Measurements from ENCODE around the gene RHOJ. TPM values are rescaled to one million over a fixed set of nuclear protein-coding genes. Genes with fewer than 3 reads are reported as not detected.

RHOJ gene
- total RNA-seq, 2 donors from 2014 or later, result not detected

DNA sequence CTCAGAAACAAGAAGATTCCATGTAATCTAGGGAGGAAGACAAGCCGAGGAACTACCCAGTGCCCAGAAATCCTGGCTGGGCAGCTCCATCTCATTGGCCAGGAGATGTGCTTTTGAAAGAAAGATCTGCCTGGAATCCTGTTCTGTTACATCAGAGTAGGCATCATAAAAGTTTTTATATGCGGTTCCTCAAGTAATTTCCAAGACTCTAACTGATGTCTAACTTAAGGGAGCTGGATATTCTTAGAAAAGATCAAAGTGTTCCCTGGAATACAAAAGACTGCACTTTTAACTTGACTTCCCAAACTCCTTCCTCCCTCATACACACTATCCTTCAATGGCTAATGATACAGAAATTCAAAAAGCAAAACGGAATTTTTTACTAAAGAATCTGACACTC, 16.3 kb downstream of the RHOJ start:
- H3K4me1 Mint-ChIP-seq, result peaks cover 2% of the 10 kb centered on the region
- Histone ChIP-seq H3K27me3 (ENCODE audit: control insufficient read depth, insufficient read depth, low read length, poor library complexity, severe bottlenecking) (no peaks in the 10 kb centered on the region), H3K9me3 (ENCODE audit: control insufficient read depth, low read length) (no peaks in the 10 kb centered on the region), H3K4me1 (ENCODE audit: control insufficient read depth, insufficient read depth, low read length) (no peaks in the 10 kb centered on the region), H3K4me3 (ENCODE audit: low read length) (no peak overlapping the region), H3K27ac (ENCODE audit: low read depth, low read length) (no peak overlapping the region), H3K36me3 (ENCODE audit: control insufficient read depth, insufficient read depth, low read length) (no peaks in the 10 kb centered on the region), H3K9ac (ENCODE audit: extremely low read depth, low read length, poor library complexity, severe bottlenecking) (no peak overlapping the region)
- no peaks in the 10 kb centered on the region for H3K36me3 Mint-ChIP-seq (ENCODE audit: low read depth)
- no peak overlapping the region for H3K27ac Mint-ChIP-seq
- DNase-seq, result no peak
- TF ChIP-seq CTCF (conservative IDR thresholded peaks at IDR 0.05), result no peak
- WGBS, 2 experiments (ENCODE audit: insufficient coverage in 1 of 2, insufficient read length in 1 of 2), result 80 to 93% methylated on average over 2 to 3 of the region's 3 CpGs
- H3K27me3 Mint-ChIP-seq (ENCODE audit: insufficient read depth), result no peaks in the 10 kb centered on the region
- H3K4me3 Mint-ChIP-seq, result no peak overlapping the region
- H3K9me3 Mint-ChIP-seq, result no peaks in the 10 kb centered on the region

DNA sequence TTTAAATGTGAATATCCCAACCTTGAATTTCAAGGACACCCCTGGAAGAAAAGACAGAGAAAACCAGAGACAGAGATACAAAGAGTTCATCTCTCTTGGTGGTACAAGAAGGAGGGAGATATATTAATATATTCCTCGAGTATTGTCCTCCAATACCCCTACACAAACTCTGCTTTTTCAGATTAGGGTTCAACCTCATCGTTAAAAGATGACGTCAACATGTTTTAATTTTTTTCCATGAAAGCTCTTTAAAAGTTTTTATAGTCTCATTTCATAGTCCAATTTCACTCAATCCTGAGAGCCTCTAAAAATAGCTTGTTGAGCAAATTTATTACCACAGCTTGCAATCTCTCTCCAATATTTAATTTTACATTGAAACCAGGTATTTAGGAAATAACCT, 19.4 kb downstream of the RHOJ start:
- no peak overlapping the region for H3K4me3 Mint-ChIP-seq

DNA sequence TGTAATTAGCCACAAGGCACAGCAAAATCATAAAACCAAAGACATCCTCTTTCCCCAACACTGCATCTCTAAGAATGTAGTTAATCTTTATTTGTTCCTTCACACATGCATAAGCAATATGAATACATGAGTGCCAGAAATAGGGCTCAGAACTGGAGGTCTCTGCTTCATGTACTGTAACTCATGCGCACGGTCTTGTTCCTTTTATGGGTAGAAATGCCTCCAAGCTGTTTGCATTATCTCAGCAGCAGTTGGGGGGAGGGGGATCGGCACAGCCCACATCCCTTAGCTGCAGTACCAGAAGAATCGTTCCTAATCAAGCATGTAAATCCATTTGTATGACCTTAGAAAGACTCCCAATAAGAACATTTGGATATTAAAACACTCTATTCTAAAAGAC, 20.0 kb downstream of the RHOJ start:
- Mint-ChIP-seq H3K9me3 (no peaks in the 10 kb centered on the region), H3K4me3 (no peak overlapping the region), H3K27me3 (ENCODE audit: insufficient read depth) (no peaks in the 10 kb centered on the region), H3K36me3 (ENCODE audit: low read depth) (no peaks in the 10 kb centered on the region), H3K4me1 (no peaks in the 10 kb centered on the region), H3K27ac (no peak overlapping the region)
- Histone ChIP-seq H3K27me3 (ENCODE audit: control insufficient read depth, insufficient read depth, low read length, poor library complexity, severe bottlenecking) (no peaks in the 10 kb centered on the region), H3K36me3 (ENCODE audit: control insufficient read depth, insufficient read depth, low read length) (no peaks in the 10 kb centered on the region), H3K4me1 (ENCODE audit: control insufficient read depth, insufficient read depth, low read length) (no peaks in the 10 kb centered on the region), H3K9me3 (ENCODE audit: control insufficient read depth, low read length) (no peaks in the 10 kb centered on the region), H3K9ac (ENCODE audit: extremely low read depth, low read length, poor library complexity, severe bottlenecking) (no peak overlapping the region), H3K27ac (ENCODE audit: low read depth, low read length) (no peak overlapping the region), H3K4me3 (ENCODE audit: low read length) (no peak overlapping the region)
- no peak for DNase-seq
- WGBS, 2 experiments (ENCODE audit: insufficient coverage in 1 of 2, insufficient read length in 1 of 2), result 93 to 100% methylated on average over 1 to 4 of the region's 4 CpGs
- TF ChIP-seq CTCF (conservative IDR thresholded peaks at IDR 0.05), result no peak

More for the DNA sequence above, 19.4 kb downstream of the RHOJ start:
- Histone ChIP-seq H3K4me1 (ENCODE audit: control insufficient read depth, insufficient read depth, low read length) (no peaks in the 10 kb centered on the region), H3K9ac (ENCODE audit: extremely low read depth, low read length, poor library complexity, severe bottlenecking) (no peak overlapping the region), H3K9me3 (ENCODE audit: control insufficient read depth, low read length) (no peaks in the 10 kb centered on the region), H3K36me3 (ENCODE audit: control insufficient read depth, insufficient read depth, low read length) (no peaks in the 10 kb centered on the region), H3K27ac (ENCODE audit: low read depth, low read length) (no peak overlapping the region), H3K4me3 (ENCODE audit: low read length) (no peak overlapping the region), H3K27me3 (ENCODE audit: control insufficient read depth, insufficient read depth, low read length, poor library complexity, severe bottlenecking) (no peaks in the 10 kb centered on the region)
- WGBS, 2 experiments (ENCODE audit: insufficient coverage in 1 of 2, insufficient read length in 1 of 2), result 88 to 93% methylated on average over 3 of the region's 3 CpGs
- Mint-ChIP-seq H3K27me3 (ENCODE audit: insufficient read depth) (no peaks in the 10 kb centered on the region), H3K27ac (no peak overlapping the region), H3K9me3 (no peaks in the 10 kb centered on the region), H3K36me3 (ENCODE audit: low read depth) (no peaks in the 10 kb centered on the region), H3K4me1 (peaks cover 2% of the 10 kb centered on the region)
- DNase-seq, result no peak
- no peak for TF ChIP-seq CTCF (conservative IDR thresholded peaks at IDR 0.05)
